GM12865 (cell line): ENCODE data around the gene MST1R.
A peak's percentile ranks its signal among the peaks of the same experiment; 100 is the strongest.

Experiments used
- DNase-seq: peaks from one replicate; pipeline ENCODE4 v3.0.0; 2010; ENCODE audit warnings: low read depth
- H3K4me3 ChIP-seq: 2 replicates; pipeline ENCODE4 v1.5.1; 2011; ENCODE audit warnings: mild to moderate bottlenecking, low read depth, low read length, control low read depth
- TF ChIP-seq, protein P1 (sequence below): IDR thresholded peaks from 2 replicates; pipeline ENCODE4 v1.5.1; 2011; ENCODE audit warnings: low read length, control low read depth, low read depth, inconsistent platforms; ENCODE audit not compliant: insufficient read depth; ENCODE audit errors: missing control alignments

MST1R gene

DNA sequence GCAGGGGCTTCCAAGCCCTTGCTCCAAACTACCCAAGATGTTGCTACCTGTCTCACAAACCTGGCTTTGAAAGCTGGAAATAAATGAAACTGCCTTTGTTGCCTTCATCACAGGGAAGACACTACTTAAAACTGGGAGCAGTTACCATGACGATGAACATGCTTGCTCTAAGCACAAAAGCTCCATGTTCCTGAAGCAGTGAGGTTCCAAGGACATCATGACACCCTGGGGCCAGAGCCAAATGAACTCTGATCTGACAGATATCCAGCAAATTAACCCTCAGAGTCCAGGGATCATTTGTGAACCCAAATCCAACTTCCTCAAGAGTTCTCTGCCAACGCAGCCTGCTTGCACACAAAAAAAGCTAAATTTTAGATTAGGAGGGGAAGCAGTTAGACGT lies 58.0 kb downstream of the MST1R start:
- H3K4me3 ChIP-seq: no peak overlapping the region
- no peak for DNase-seq
- TF ChIP-seq, protein P1, sequence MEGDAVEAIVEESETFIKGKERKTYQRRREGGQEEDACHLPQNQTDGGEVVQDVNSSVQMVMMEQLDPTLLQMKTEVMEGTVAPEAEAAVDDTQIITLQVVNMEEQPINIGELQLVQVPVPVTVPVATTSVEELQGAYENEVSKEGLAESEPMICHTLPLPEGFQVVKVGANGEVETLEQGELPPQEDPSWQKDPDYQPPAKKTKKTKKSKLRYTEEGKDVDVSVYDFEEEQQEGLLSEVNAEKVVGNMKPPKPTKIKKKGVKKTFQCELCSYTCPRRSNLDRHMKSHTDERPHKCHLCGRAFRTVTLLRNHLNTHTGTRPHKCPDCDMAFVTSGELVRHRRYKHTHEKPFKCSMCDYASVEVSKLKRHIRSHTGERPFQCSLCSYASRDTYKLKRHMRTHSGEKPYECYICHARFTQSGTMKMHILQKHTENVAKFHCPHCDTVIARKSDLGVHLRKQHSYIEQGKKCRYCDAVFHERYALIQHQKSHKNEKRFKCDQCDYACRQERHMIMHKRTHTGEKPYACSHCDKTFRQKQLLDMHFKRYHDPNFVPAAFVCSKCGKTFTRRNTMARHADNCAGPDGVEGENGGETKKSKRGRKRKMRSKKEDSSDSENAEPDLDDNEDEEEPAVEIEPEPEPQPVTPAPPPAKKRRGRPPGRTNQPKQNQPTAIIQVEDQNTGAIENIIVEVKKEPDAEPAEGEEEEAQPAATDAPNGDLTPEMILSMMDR: no peak

DNA sequence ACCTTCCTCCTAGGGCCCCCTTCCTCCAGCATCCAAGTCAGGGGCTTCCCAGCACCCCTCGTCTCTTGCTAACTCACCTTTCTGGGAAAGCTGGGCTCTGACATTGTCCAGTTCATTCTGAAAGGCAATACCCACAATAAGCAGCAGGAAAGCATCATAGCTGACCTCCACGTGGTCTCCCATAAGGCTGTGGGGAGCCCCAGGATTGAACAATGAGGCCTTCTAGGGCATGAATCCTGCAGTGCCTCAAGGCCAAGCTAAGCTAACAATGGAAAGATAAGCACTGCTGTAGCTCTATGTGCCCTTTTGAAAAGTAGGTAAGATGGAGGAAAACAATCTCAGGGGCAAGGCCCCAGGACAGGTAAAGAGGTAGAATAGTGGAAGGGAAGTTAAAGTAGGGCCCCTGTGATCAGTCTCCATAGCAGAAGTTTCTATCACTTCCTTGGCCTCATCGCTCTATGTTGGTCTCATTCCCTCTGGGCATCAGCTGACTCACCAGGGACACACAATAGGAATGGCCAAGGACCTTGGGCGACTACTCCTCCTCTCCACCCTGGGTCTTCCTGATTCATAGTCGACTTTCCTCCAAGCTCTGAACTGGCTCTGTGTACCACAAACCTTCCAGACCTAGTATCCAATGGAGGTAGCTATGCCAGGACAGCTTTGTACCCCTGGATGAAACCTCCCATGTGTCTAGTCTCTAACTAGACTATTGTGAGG lies 59.0 kb downstream of the MST1R start:
- no peak overlapping the region for H3K4me3 ChIP-seq
- DNase-seq: no peak
- TF ChIP-seq, protein P1: no peak

DNA sequence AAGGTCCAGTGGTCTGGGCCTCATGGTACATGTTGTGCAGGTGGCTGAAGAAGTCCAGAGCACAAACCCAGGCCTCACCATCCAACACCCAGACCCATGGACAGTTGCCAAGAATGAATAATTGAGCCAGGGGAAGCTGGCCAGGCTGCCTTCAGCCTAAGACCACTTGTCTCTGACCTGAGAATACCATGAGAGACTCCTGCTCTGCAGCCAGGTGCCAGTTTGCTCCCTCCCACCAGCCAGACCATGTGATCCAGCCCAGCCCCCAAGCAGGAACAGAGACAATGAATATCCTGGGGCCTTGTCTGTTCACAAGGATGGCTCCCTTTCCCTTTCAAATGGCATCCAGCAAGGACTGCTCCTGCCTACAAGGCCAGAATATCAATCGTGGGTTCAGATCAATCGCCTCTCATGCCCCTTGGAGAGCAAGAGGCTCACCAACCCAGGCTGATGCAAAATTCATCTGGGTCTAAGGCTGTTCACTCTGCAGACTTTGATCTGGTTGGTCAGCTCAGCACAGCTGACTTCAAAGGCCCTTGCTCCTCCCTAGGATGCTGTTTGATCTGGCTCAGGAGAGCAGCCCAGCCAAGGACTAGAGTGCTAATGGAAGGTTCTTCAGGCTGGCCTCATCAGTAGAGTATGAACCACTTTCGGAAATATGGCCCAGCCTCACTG lies 60.7 kb downstream of the MST1R start:
- no peak for DNase-seq
- H3K4me3 ChIP-seq: no peak overlapping the region
- TF ChIP-seq, protein P1: no peak

DNA sequence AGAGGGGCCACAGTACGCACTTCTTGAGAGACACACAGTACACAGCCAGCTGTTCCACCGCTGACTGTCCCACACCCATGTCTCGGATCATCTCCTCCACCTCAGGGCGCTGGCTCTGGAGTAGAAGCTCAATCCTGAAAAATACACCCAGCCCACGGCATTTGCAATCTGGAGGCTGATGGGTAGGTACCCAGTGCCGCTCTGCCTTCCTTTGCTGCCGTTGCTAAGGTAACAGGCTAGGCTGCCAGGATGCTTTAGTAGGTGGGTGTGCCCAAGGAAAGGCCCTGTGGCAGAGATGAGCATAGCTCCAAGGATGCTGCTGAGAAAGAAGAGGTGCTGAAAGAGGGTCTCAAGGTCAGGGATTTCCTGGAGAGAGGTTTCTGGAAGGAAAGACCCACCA lies 61.9 kb downstream of the MST1R start:
- no peak overlapping the region for H3K4me3 ChIP-seq

DNA sequence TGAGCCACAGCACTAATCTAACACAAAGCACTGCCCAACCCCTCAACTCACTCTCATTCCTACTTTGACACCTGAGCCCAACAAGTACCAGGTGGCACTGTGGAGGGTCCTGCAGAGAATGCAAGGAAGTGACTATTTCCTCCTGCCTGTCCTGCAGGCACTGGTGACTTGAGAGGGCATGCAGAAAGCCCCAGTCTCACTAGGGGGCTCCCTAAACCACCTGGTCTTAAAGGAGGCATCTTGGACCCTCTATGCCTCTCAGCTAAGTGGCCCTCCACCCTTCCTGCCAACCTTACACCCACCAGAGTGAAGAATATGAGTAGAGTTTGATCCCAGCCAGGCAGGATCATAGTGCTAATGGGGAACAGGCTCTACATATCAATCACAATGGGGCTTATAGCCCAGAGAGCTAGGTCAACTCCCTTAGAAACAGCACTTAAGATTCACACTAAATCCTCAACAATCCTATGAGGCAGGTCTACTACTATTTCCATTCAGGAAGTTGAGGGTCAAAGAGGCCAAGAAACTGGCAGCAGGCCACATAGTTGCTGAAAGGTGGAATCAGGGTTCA lies 62.5 kb downstream of the MST1R start:
- DNase-seq: peak; percentile 39
- no peak overlapping the region for H3K4me3 ChIP-seq

More for the DNA sequence above, 61.9 kb downstream of the MST1R start:
- no peak for DNase-seq
- TF ChIP-seq, protein P1: no peak

DNA sequence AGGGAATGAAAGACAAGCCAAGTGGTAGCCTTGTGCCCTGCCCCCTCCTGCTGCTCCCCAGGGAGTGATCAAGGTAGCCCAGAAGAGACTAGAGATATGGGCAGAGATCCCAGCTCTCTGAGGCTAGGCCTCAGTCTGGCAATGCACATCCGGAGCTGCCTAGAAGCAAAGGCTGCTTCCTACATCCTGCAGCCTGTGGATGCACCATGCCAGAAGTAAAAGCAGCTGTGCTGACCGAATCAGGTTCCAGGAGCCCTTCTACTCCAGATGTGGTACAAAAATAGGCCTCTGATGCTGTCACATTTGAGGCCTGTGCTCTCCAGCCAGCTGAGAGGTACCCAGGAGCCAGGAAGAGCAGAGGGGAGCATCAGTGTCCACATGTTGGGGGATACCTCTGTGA lies 63.3 kb downstream of the MST1R start:
- no peak for DNase-seq
- TF ChIP-seq, protein P1: no peak
- no peak overlapping the region for H3K4me3 ChIP-seq

More for the DNA sequence above, 62.5 kb downstream of the MST1R start:
- TF ChIP-seq, protein P1: peak; percentile 41
